ENCODE measurements around the gene MYF6. TPM values are rescaled to one million over a fixed set of nuclear protein-coding genes. Genes with fewer than 3 reads are reported as not detected.

The MYF6 gene
- total and polyA plus RNA-seq, 2 of the 8 experiments (the other 6 are each of a cell fraction or from before 2014, with no cell fraction given), result 0.39 TPM; not detected in 1

DNA sequence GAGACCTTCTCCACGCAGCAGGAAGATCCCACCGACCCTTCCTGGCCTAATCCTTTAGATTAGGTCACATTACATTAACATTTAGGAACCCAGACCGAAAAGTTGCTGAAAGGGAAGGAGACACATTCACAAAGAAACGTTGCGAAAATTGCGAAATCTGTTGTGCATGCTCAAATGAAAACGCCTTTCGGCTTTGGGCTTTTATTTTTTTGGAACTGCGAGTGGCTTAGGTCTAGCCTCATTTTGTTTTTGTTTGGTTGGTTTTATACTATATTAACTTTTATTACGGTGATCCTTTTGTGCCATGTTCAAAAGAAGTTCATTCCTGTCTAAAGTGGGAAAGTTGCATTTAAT, 1.5 kb downstream of the MYF6 start:
- CTCF ChIA-PET (ENCODE audit: partially characterized antibody), result no interaction called here
- Histone ChIP-seq H3K14ac (ENCODE audit: insufficient read length) (no peak overlapping the region), H2BK12ac (ENCODE audit: low read depth, low read length) (no peak overlapping the region), H3K4me2 (ENCODE audit: insufficient read depth in 1 of 2, low read depth in 2 of 2, low read length in 2 of 2) (peak overlapping the region; percentile 96 to 97), H3K23ac (ENCODE audit: insufficient read length) (no peak overlapping the region), H3K79me1 (ENCODE audit: low read depth, low read length) (no peaks in the 10 kb centered on the region), H4K5ac (ENCODE audit: insufficient read length, low read depth, low read length) (no peak overlapping the region), H2AFZ (ENCODE audit: low read length) (no peak overlapping the region), H3K36me3 (ENCODE audit: control insufficient read depth in 2 of 4, insufficient read depth in 4 of 4, low read length in 3 of 4) (no peaks in the 10 kb centered on the region), H4K91ac (replicated peaks; ENCODE audit: insufficient read length, low read length) (no peak overlapping the region), H3K4ac (replicated peaks; ENCODE audit: insufficient read length, low read depth, low read length) (no peak overlapping the region), H2BK5ac (ENCODE audit: low read depth, low read length) (no peak overlapping the region), H2BK20ac (ENCODE audit: low read length) (no peak overlapping the region; the same call in 1 of the 2 replicates), H4K20me1 (replicated peaks in 1 of 2; ENCODE audit: control insufficient read depth in 1 of 2, insufficient read depth in 2 of 2, low read length in 2 of 2) (peaks cover 0 to 2% of the 10 kb centered on the region in 2 experiments), H2AK5ac (ENCODE audit: low read depth, low read length) (no peak overlapping the region), H4K8ac (ENCODE audit: extremely low read depth, insufficient read depth, low read length) (peak overlapping the region; percentile 41; the same call in 1 of the 2 replicates), H2BK120ac (replicated peaks; ENCODE audit: low read depth, low read length) (no peak overlapping the region), H3K4me3 (ENCODE audit: extremely low read depth in 1 of 4, insufficient read depth in 2 of 4, low read depth in 3 of 4, low read length in 4 of 4) (peak overlapping the region; percentile 42 to 54 (median 49)), H2BK15ac (ENCODE audit: low read length) (no peak overlapping the region), H3K79me2 (ENCODE audit: control insufficient read depth in 1 of 2, insufficient read depth in 2 of 2, low read length in 2 of 2) (no peaks in the 10 kb centered on the region), H3K4me1 (replicated peaks in 1 of 4; ENCODE audit: control insufficient read depth in 3 of 4, insufficient read depth in 4 of 4, low read length in 3 of 4) (peaks cover 7 to 23% (median 15%) of the 10 kb centered on the region in 4 experiments), H3K27me3 (replicated peaks in 1 of 4; ENCODE audit: control insufficient read depth in 3 of 4, extremely low read depth in 1 of 4, insufficient read depth in 3 of 4, low read length in 3 of 4) (peaks cover 32 to 62% (median 60%) of the 10 kb centered on the region in 4 experiments), H3K9ac (replicated peaks in 1 of 4; ENCODE audit: extremely low read depth in 1 of 4, low read depth in 3 of 4, low read length in 3 of 4) (no peak overlapping the region), H3K18ac (ENCODE audit: extremely low read depth, low read length) (0 out of 2 replicates have a peak overlapping the region, but pooled peaks have one; percentile 28), H3K56ac (replicated peaks; ENCODE audit: insufficient read length, low read depth, low read length) (no peak overlapping the region), H3K27ac (ENCODE audit: low read depth, low read length) (no peak overlapping the region), H3K23me2 (ENCODE audit: low read depth, low read length) (peaks cover 11% of the 10 kb centered on the region), H3K9me3 (ENCODE audit: insufficient read depth in 2 of 2, low read depth in 1 of 2, low read length in 1 of 2) (no peaks in the 10 kb centered on the region)
- 15% methylated on average over 10 of the region's 10 CpGs; no CpG with 5 or more reads in 1 of the 2 experiments for WGBS, 2 experiments (ENCODE audit: extremely low coverage in 1 of 2, insufficient coverage in 1 of 2, insufficient read length in 1 of 2, insufficient replicate concordance in 2 of 2, low coverage in 1 of 2, low lambda C conversion rate in 2 of 2, missing lambda C conversion rate in 1 of 2)
- DNase-seq (ENCODE audit: low read depth in 1 of 2, low spot score in 2 of 2) (no peak), FAIRE-seq (peak; percentile 87)
- POLR2A ChIA-PET (ENCODE audit: partially characterized antibody), result interaction anchor here (1.2 kb wide), 1 partner anchor 25 kb away, joined by 5 read pairs; no protein-coding TSS in a partner anchor
- TF ChIP-seq ATF3 (IDR thresholded peaks at IDR 0.05; ENCODE audit: insufficient read depth, low read depth, low read length) (no peak), YY1 (IDR thresholded peaks at IDR 0.05; ENCODE audit: low read depth, low read length) (no peak), RNF2 (IDR thresholded peaks at IDR 0.05; ENCODE audit: borderline replicate concordance, low read depth, low read length, missing control alignments, poor library complexity, severe bottlenecking) (peak; percentile 23), CEBPB (IDR thresholded peaks at IDR 0.05; ENCODE audit: low read depth, low read length) (peak; percentile 96), SP2 (IDR thresholded peaks at IDR 0.05; ENCODE audit: low read length) (no peak), TCF12 (IDR thresholded peaks at IDR 0.05; ENCODE audit: low read depth, low read length) (no peak), CBX8 (IDR thresholded peaks at IDR 0.05; ENCODE audit: borderline replicate concordance, low read depth, low read length) (no peak), EP300 (IDR thresholded peaks at IDR 0.05; ENCODE audit: borderline replicate concordance in 1 of 2, low read depth in 2 of 2, low read length in 2 of 2) (no peak)
- TF ChIP-seq, protein P1, sequence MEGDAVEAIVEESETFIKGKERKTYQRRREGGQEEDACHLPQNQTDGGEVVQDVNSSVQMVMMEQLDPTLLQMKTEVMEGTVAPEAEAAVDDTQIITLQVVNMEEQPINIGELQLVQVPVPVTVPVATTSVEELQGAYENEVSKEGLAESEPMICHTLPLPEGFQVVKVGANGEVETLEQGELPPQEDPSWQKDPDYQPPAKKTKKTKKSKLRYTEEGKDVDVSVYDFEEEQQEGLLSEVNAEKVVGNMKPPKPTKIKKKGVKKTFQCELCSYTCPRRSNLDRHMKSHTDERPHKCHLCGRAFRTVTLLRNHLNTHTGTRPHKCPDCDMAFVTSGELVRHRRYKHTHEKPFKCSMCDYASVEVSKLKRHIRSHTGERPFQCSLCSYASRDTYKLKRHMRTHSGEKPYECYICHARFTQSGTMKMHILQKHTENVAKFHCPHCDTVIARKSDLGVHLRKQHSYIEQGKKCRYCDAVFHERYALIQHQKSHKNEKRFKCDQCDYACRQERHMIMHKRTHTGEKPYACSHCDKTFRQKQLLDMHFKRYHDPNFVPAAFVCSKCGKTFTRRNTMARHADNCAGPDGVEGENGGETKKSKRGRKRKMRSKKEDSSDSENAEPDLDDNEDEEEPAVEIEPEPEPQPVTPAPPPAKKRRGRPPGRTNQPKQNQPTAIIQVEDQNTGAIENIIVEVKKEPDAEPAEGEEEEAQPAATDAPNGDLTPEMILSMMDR (IDR thresholded peaks at IDR 0.05; ENCODE audit: control extremely low read depth in 1 of 3, insufficient read depth in 1 of 3, low read depth in 1 of 3, low read length in 3 of 3), result no peak

Measured in H1 (cell line).